Measurements from ENCODE around the gene SEMA4D.

The SEMA4D gene

DNA sequence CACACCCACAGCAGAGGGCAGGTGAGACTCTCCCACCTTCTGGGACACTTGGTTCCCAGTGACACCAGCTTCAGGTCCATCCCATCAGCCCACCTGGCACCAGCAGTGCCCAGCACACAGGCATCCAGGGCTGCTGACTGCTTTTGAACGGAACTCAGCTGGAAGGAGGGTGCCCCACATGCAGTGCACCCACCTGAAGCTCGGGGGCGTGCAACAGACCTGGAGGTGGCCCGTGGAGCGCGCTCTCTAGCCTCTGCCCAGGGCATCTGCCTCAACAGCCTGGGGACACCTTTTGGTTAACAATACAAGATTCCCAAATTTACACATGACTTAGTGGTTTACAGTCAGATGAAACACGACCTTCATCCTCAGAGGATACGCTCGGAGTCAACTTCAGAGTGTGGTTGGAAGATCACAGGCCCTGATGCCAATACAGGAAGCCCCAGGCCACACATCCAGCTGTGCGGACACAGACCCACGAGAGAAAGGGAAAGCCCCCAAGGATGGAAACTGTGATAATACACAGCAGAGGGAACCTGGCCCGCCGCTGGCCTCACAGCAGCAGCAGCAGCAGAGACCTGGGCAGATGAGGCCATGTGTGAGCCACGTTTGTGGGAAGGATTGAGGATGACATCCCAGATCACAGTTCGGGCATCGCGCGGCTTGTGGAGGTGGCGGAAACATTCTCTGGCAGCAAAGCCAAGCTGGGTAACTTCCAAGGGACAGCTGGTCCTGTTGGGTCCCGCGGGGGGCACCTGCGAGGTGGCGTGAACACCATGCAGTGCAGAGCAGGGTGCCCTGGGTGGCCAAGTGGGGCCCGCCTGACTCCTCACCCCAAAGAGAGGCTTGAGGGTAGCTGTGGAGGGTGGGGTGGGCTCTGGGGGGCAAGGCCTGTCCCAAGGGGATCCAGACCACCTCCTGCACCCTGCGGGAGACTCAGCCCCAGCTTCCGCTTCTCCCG, 115.6 kb downstream of the SEMA4D start:
- no peaks in the 10 kb centered on the region for H3K79me2 ChIP-seq (ENCODE audit: insufficient read depth, low read length)
- H3K4me1 ChIP-seq (ENCODE audit: insufficient read depth, low read length), result no peaks in the 10 kb centered on the region
- H3K9me3 ChIP-seq (ENCODE audit: insufficient read depth, low read length, severe bottlenecking), result no peaks in the 10 kb centered on the region
- H3K9ac ChIP-seq (ENCODE audit: low read depth, low read length), result no peak overlapping the region
- ATAC-seq (ENCODE audit: insufficient read depth, low read depth), result 0 out of 3 replicates have a peak, but pooled peaks have one; percentile 16
- H3K36me3 ChIP-seq (ENCODE audit: insufficient read depth, low read length), result peaks cover 98% of the 10 kb centered on the region
- H2AFZ ChIP-seq (ENCODE audit: low read depth, low read length), result no peak overlapping the region
- TF ChIP-seq, protein P1, sequence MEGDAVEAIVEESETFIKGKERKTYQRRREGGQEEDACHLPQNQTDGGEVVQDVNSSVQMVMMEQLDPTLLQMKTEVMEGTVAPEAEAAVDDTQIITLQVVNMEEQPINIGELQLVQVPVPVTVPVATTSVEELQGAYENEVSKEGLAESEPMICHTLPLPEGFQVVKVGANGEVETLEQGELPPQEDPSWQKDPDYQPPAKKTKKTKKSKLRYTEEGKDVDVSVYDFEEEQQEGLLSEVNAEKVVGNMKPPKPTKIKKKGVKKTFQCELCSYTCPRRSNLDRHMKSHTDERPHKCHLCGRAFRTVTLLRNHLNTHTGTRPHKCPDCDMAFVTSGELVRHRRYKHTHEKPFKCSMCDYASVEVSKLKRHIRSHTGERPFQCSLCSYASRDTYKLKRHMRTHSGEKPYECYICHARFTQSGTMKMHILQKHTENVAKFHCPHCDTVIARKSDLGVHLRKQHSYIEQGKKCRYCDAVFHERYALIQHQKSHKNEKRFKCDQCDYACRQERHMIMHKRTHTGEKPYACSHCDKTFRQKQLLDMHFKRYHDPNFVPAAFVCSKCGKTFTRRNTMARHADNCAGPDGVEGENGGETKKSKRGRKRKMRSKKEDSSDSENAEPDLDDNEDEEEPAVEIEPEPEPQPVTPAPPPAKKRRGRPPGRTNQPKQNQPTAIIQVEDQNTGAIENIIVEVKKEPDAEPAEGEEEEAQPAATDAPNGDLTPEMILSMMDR (IDR thresholded peaks at IDR 0.05; ENCODE audit: borderline replicate concordance, extremely low read depth, low read length, poor library complexity, severe bottlenecking), result no peak
- no peak for TF ChIP-seq EZH2 (IDR thresholded peaks at IDR 0.05; ENCODE audit: borderline replicate concordance, low read depth, low read length, severe bottlenecking)
- H3K4me2 ChIP-seq (ENCODE audit: insufficient read depth, low read length), result no peak overlapping the region
- H4K20me1 ChIP-seq (ENCODE audit: insufficient read depth, low read length), result peaks cover 25% of the 10 kb centered on the region
- no peak overlapping the region for H3K4me3 ChIP-seq (ENCODE audit: low read depth in 1 of 2, low read length in 2 of 2)
- no peak for DNase-seq
- no peak overlapping the region for H3K27ac ChIP-seq (ENCODE audit: low read length)
- no peaks in the 10 kb centered on the region for H3K27me3 ChIP-seq (ENCODE audit: insufficient read depth, low read length, poor library complexity)

DNA sequence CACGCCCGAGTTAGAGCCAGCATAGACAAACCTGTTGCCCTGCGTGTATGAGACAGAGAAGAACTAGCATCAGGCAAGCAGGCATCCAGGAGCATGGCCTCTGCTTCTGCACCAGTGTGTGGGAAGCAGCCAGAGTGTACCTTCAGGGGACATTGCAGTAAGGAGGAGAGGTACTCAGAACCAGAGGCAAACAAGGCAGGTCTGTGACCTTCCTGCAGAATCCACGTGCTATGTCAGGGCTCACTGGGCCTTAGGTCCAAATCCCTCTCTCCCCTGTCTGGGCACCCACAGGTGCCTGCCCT, 116.7 kb downstream of the SEMA4D start:
- Histone ChIP-seq H3K9ac (ENCODE audit: low read depth, low read length) (no peak overlapping the region), H3K27ac (ENCODE audit: low read length) (no peak overlapping the region), H3K4me3 (ENCODE audit: low read depth in 1 of 2, low read length in 2 of 2) (no peak overlapping the region), H3K4me1 (ENCODE audit: insufficient read depth, low read length) (0 out of 2 replicates have a peak, but pooled peaks cover 5% of the 10 kb centered on the region), H2AFZ (ENCODE audit: low read depth, low read length) (no peak overlapping the region), H3K4me2 (ENCODE audit: insufficient read depth, low read length) (no peak overlapping the region), H3K27me3 (ENCODE audit: insufficient read depth, low read length, poor library complexity) (no peaks in the 10 kb centered on the region), H3K9me3 (ENCODE audit: insufficient read depth, low read length, severe bottlenecking) (no peaks in the 10 kb centered on the region), H4K20me1 (ENCODE audit: insufficient read depth, low read length) (peaks cover 27% of the 10 kb centered on the region), H3K79me2 (ENCODE audit: insufficient read depth, low read length) (no peaks in the 10 kb centered on the region), H3K36me3 (ENCODE audit: insufficient read depth, low read length) (peaks cover 98% of the 10 kb centered on the region)
- no peak for DNase-seq
- ATAC-seq (ENCODE audit: insufficient read depth, low read depth), result no peak
- TF ChIP-seq, protein P1 (IDR thresholded peaks at IDR 0.05; ENCODE audit: borderline replicate concordance, extremely low read depth, low read length, poor library complexity, severe bottlenecking), result no peak
- no peak for TF ChIP-seq EZH2 (IDR thresholded peaks at IDR 0.05; ENCODE audit: borderline replicate concordance, low read depth, low read length, severe bottlenecking)

DNA sequence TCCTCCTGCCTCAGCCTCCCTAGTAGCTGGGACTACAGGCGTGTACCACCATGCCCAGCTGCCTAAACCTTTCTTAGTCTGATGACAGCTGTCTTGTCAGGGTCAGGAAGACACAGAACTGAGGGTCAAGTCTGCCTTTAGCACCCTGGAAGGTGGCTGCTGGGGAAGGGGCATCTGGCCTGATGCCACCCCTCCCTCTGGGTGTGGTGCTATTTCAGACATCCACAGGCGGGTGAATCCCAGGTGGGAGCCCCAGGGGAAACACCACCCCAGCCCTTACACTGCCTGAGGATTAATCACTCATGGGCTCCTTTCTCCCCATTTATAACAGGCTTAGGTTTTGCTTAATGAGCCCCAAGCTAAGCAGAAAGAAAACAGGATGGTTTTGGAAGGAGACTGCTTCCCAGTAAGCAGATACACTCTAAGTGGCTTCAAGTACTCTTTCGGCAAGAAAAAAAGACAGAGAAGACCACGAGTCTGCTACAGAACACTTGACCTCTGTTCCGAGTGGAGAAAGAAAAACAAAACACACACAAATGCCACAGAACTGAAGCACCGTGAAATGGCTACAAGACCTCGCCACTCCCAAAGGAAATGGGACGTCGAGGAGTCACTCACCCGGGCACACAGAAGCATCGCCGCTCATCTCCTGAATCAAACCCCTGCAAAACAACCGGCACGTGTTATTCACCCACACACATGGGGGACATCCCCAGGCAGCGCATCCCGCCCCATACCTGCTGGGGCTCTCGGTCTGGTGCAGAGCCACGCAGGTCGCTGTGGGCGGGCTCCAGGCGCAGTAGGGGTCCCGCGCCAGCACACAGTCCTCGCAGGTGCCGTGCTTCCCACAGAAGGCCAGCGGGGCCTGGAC, 117.2 kb downstream of the SEMA4D start:
- Histone ChIP-seq H3K79me2 (ENCODE audit: insufficient read depth, low read length) (no peaks in the 10 kb centered on the region), H3K36me3 (ENCODE audit: insufficient read depth, low read length) (peaks cover 92% of the 10 kb centered on the region), H3K27ac (ENCODE audit: low read length) (no peak overlapping the region; the same call in 1 of the 2 replicates), H2AFZ (ENCODE audit: low read depth, low read length) (no peak overlapping the region), H3K9me3 (ENCODE audit: insufficient read depth, low read length, severe bottlenecking) (no peaks in the 10 kb centered on the region), H3K4me2 (ENCODE audit: insufficient read depth, low read length) (no peak overlapping the region), H3K4me1 (ENCODE audit: insufficient read depth, low read length) (peaks cover 8% of the 10 kb centered on the region; the same call in 1 of the 2 replicates), H4K20me1 (ENCODE audit: insufficient read depth, low read length) (peaks cover 27% of the 10 kb centered on the region), H3K4me3 (ENCODE audit: low read depth in 1 of 2, low read length in 2 of 2) (no peak overlapping the region), H3K27me3 (ENCODE audit: insufficient read depth, low read length, poor library complexity) (no peaks in the 10 kb centered on the region), H3K9ac (ENCODE audit: low read depth, low read length) (no peak overlapping the region)
- TF ChIP-seq, protein P1 (IDR thresholded peaks at IDR 0.05; ENCODE audit: borderline replicate concordance, extremely low read depth, low read length, poor library complexity, severe bottlenecking), result no peak
- no peak for TF ChIP-seq EZH2 (IDR thresholded peaks at IDR 0.05; ENCODE audit: borderline replicate concordance, low read depth, low read length, severe bottlenecking)
- ATAC-seq (ENCODE audit: insufficient read depth, low read depth), result no peak
- DNase-seq, result no peak
